NT2/D1 (cell line): Measurements from ENCODE around the gene ELAPOR1.

Experiments
- YY1 ChIP-seq: IDR thresholded peaks from 2 replicates; pipeline ENCODE4 v1.6.1; 2011; ENCODE audit not compliant: insufficient read length, insufficient read depth
- ZNF274 ChIP-seq: IDR thresholded peaks from 2 replicates; pipeline ENCODE4 v1.6.1; 2011; ENCODE audit warnings: mild to moderate bottlenecking, low read depth, low read length

DNA sequence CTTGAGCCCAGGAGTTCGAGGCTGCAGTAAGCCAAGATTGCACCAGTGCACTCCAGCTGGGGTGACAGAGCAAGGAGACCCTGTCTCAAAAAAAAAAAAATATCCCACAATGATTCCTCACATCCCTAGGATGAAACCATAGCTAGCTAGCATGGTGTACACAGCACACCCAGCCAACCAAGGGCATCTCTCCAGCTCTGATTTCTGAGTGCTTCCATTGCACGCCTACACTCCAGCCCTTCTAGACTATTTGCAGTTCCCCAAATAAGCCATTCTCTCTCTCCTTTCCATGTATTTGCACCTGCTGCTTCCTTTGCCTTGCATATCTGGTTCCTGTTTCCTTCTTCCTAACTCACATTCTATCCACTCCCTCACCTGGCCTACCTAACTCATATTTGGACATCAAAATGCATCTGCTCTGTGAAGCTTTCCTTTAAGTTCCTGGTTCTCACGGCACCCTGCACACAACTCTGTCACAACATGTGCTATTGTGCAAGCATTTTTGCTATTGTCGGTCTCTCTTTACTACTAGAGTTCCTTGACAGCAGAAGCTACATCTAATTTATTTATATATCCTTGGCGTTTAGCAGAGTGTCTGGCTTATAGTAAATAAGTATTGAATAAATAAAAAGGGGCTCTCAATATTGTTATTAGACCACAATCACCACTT is 2.4 kb upstream of the ELAPOR1 start:
- TF ChIP-seq ZNF274 (no peak), YY1 (no peak)
